HEK293 (cell line): ENCODE measurements around the gene SMIM41.

Source experiments
- SETDB1 ChIP-seq: IDR thresholded peaks from one replicate; pipeline ENCODE4 v1.6.1; 2017; ENCODE audit warnings: mild to moderate bottlenecking, low read length, moderate library complexity, mixed read lengths; ENCODE audit not compliant: insufficient read length
- ZBTB7A ChIP-seq: fragments of 450-650 bp; formaldehyde crosslinking; IDR thresholded peaks from 2 replicates; pipeline ENCODE4 v1.5.1; 2016; ENCODE audit warnings: low read depth, missing biosample characterization, missing genetic modification characterization
- ZNF121 ChIP-seq: fragments of 450-650 bp; formaldehyde crosslinking; IDR thresholded peaks from 2 replicates; pipeline ENCODE4 v1.5.1; 2016; ENCODE audit warnings: missing biosample characterization, missing genetic modification characterization
- ZNF146 ChIP-seq: fragments of 450-650 bp; formaldehyde crosslinking; IDR thresholded peaks from 2 replicates; pipeline ENCODE4 v1.5.1; 2016; ENCODE audit warnings: missing biosample characterization, missing genetic modification characterization
- ZNF175 ChIP-seq: fragments of 450-650 bp; formaldehyde crosslinking; IDR thresholded peaks from 2 replicates; pipeline ENCODE4 v1.5.1; 2016; ENCODE audit warnings: missing biosample characterization, missing genetic modification characterization
- ZNF23 ChIP-seq: fragments of 450-650 bp; formaldehyde crosslinking; IDR thresholded peaks from 2 replicates; pipeline ENCODE4 v1.5.1; 2016; ENCODE audit warnings: missing biosample characterization, missing genetic modification characterization, borderline replicate concordance
- ZNF416 ChIP-seq: fragments of 450-650 bp; formaldehyde crosslinking; IDR thresholded peaks from 2 replicates; pipeline ENCODE4 v1.5.1; 2016; ENCODE audit warnings: missing biosample characterization, missing genetic modification characterization
- ZNF510 ChIP-seq: fragments of 450-650 bp; formaldehyde crosslinking; IDR thresholded peaks from 2 replicates; pipeline ENCODE4 v1.5.1; 2018; ENCODE audit warnings: mild to moderate bottlenecking, missing genetic modification characterization, missing biosample characterization; ENCODE audit not compliant: insufficient replicate concordance
- ZSCAN18 ChIP-seq: fragments of 450-650 bp; formaldehyde crosslinking; IDR thresholded peaks from 2 replicates; pipeline ENCODE4 v1.5.1; 2016; ENCODE audit warnings: missing biosample characterization, missing genetic modification characterization
- TF ChIP-seq, protein P1 (sequence below): fragments of 450-650 bp; formaldehyde crosslinking; IDR thresholded peaks from 2 replicates; pipeline ENCODE4 v1.5.1; 2016; ENCODE audit warnings: missing biosample characterization, missing genetic modification characterization
- TF ChIP-seq, protein P2 (sequence below): sonication (generic); formaldehyde crosslinking; IDR thresholded peaks from 2 replicates; pipeline ENCODE4 v1.8.1; 2022; ENCODE audit warnings: mild to moderate bottlenecking, moderate library complexity, missing genetic modification reagents

- no peak for TF ChIP-seq ZNF23 (tag by site-specific recombination)
- TF ChIP-seq, protein P1, sequence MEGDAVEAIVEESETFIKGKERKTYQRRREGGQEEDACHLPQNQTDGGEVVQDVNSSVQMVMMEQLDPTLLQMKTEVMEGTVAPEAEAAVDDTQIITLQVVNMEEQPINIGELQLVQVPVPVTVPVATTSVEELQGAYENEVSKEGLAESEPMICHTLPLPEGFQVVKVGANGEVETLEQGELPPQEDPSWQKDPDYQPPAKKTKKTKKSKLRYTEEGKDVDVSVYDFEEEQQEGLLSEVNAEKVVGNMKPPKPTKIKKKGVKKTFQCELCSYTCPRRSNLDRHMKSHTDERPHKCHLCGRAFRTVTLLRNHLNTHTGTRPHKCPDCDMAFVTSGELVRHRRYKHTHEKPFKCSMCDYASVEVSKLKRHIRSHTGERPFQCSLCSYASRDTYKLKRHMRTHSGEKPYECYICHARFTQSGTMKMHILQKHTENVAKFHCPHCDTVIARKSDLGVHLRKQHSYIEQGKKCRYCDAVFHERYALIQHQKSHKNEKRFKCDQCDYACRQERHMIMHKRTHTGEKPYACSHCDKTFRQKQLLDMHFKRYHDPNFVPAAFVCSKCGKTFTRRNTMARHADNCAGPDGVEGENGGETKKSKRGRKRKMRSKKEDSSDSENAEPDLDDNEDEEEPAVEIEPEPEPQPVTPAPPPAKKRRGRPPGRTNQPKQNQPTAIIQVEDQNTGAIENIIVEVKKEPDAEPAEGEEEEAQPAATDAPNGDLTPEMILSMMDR (tag by site-specific recombination): no peak
- TF ChIP-seq ZNF175 (tag by site-specific recombination): no peak
- no peak for TF ChIP-seq ZBTB7A (tag by site-specific recombination)
- TF ChIP-seq ZNF121 (tag by site-specific recombination): no peak
- TF ChIP-seq ZSCAN18: no peak
- no peak for TF ChIP-seq ZNF416
- TF ChIP-seq ZNF146 (tag by site-specific recombination): no peak
- TF ChIP-seq, protein P2, sequence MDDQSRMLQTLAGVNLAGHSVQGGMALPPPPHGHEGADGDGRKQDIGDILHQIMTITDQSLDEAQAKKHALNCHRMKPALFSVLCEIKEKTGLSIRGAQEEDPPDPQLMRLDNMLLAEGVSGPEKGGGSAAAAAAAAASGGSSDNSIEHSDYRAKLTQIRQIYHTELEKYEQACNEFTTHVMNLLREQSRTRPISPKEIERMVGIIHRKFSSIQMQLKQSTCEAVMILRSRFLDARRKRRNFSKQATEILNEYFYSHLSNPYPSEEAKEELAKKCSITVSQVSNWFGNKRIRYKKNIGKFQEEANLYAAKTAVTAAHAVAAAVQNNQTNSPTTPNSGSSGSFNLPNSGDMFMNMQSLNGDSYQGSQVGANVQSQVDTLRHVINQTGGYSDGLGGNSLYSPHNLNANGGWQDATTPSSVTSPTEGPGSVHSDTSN (CRISPR knock-in tag): no peak
- no peak for TF ChIP-seq ZNF510 (tag by site-specific recombination)
- no peak for TF ChIP-seq SETDB1
Observed at GRCh38 chr12:52142431-52142830, 62.9 kb downstream of the SMIM41 start.
